ENCODE data around the gene LENG9.

Gene LENG9

DNA sequence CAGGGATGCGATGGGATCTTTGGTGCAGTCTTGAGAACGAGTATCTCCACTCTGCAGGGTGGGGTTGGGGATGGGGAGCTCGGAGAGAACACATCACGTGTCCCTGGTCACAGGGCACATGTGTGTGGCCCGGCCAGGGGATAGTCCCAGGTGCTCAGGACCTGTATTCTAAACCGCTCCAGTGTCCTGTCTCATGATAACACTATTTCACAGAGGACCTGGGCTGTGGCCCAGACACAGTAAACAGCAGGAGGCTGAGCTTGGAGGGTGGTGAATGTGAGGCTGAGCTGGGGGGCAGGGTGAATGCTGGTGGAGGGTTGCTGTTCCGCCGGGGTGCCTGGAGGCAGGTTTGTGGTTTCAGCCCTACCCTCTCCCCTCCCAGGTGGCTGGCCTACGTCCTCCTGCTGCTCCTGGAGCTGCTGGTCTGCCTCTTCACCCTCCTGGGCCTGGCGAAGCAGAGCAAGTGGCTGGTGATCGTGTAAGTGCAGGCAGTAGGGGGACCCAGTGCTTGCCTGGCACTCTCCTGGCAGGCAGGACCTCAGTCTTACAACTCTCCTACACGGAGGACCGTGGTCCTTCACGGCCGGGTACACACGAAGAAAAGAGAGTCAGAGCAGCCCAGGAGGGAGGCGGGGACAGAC lies 37.2 kb downstream of the LENG9 start (continued):
- TF ChIP-seq, protein P1, sequence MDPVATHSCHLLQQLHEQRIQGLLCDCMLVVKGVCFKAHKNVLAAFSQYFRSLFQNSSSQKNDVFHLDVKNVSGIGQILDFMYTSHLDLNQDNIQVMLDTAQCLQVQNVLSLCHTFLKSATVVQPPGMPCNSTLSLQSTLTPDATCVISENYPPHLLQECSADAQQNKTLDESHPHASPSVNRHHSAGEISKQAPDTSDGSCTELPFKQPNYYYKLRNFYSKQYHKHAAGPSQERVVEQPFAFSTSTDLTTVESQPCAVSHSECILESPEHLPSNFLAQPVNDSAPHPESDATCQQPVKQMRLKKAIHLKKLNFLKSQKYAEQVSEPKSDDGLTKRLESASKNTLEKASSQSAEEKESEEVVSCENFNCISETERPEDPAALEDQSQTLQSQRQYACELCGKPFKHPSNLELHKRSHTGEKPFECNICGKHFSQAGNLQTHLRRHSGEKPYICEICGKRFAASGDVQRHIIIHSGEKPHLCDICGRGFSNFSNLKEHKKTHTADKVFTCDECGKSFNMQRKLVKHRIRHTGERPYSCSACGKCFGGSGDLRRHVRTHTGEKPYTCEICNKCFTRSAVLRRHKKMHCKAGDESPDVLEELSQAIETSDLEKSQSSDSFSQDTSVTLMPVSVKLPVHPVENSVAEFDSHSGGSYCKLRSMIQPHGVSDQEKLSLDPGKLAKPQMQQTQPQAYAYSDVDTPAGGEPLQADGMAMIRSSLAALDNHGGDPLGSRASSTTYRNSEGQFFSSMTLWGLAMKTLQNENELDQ (tag by site-specific recombination; IDR thresholded peaks at IDR 0.05; ENCODE audit: low read depth) = no peak
- TF ChIP-seq, protein P2, sequence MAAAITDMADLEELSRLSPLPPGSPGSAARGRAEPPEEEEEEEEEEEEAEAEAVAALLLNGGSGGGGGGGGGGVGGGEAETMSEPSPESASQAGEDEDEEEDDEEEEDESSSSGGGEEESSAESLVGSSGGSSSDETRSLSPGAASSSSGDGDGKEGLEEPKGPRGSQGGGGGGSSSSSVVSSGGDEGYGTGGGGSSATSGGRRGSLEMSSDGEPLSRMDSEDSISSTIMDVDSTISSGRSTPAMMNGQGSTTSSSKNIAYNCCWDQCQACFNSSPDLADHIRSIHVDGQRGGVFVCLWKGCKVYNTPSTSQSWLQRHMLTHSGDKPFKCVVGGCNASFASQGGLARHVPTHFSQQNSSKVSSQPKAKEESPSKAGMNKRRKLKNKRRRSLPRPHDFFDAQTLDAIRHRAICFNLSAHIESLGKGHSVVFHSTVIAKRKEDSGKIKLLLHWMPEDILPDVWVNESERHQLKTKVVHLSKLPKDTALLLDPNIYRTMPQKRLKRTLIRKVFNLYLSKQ (tag by site-specific recombination; IDR thresholded peaks at IDR 0.05; ENCODE audit: borderline replicate concordance) = no peak
- TF ChIP-seq ZFP69B (tag by site-specific recombination; IDR thresholded peaks at IDR 0.05) = no peak
- no peak for TF ChIP-seq ZNF121 (tag by site-specific recombination; IDR thresholded peaks at IDR 0.05)
- TF ChIP-seq ZNF174 (tag by site-specific recombination; IDR thresholded peaks at IDR 0.05) = no peak
- TF ChIP-seq, protein P3, sequence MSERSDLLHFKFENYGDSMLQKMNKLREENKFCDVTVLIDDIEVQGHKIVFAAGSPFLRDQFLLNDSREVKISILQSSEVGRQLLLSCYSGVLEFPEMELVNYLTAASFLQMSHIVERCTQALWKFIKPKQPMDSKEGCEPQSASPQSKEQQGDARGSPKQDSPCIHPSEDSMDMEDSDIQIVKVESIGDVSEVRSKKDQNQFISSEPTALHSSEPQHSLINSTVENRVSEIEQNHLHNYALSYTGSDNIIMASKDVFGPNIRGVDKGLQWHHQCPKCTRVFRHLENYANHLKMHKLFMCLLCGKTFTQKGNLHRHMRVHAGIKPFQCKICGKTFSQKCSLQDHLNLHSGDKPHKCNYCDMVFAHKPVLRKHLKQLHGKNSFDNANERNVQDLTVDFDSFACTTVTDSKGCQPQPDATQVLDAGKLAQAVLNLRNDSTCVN (tag by site-specific recombination; optimal IDR thresholded peaks at IDR 0.05) = no peak
- TF ChIP-seq ZNF335 (tag by site-specific recombination; conservative IDR thresholded peaks at IDR 0.05) = peak; percentile 57
- TF ChIP-seq MEIS1 (CRISPR knock-in tag; IDR thresholded peaks at IDR 0.05; ENCODE audit: borderline replicate concordance) = no peak
- no peak for TF ChIP-seq ZNF266 (tag by site-specific recombination; IDR thresholded peaks at IDR 0.05; ENCODE audit: low read depth)
- no peak for TF ChIP-seq ZNF391 (tag by site-specific recombination; IDR thresholded peaks at IDR 0.05; ENCODE audit: borderline replicate concordance, low read depth)
- no peak for TF ChIP-seq ZNF610 (tag by site-specific recombination; IDR thresholded peaks at IDR 0.05; ENCODE audit: borderline replicate concordance)
- TF ChIP-seq, protein P4, sequence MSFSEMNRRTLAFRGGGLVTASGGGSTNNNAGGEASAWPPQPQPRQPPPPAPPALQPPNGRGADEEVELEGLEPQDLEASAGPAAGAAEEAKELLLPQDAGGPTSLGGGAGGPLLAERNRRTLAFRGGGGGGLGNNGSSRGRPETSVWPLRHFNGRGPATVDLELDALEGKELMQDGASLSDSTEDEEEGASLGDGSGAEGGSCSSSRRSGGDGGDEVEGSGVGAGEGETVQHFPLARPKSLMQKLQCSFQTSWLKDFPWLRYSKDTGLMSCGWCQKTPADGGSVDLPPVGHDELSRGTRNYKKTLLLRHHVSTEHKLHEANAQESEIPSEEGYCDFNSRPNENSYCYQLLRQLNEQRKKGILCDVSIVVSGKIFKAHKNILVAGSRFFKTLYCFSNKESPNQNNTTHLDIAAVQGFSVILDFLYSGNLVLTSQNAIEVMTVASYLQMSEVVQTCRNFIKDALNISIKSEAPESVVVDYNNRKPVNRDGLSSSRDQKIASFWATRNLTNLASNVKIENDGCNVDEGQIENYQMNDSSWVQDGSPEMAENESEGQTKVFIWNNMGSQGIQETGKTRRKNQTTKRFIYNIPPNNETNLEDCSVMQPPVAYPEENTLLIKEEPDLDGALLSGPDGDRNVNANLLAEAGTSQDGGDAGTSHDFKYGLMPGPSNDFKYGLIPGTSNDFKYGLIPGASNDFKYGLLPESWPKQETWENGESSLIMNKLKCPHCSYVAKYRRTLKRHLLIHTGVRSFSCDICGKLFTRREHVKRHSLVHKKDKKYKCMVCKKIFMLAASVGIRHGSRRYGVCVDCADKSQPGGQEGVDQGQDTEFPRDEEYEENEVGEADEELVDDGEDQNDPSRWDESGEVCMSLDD (tag by site-specific recombination; IDR thresholded peaks at IDR 0.05) = no peak
- no peak for TF ChIP-seq ZNF138 (tag by site-specific recombination; IDR thresholded peaks at IDR 0.05; ENCODE audit: borderline replicate concordance)
- TF ChIP-seq, protein P5, sequence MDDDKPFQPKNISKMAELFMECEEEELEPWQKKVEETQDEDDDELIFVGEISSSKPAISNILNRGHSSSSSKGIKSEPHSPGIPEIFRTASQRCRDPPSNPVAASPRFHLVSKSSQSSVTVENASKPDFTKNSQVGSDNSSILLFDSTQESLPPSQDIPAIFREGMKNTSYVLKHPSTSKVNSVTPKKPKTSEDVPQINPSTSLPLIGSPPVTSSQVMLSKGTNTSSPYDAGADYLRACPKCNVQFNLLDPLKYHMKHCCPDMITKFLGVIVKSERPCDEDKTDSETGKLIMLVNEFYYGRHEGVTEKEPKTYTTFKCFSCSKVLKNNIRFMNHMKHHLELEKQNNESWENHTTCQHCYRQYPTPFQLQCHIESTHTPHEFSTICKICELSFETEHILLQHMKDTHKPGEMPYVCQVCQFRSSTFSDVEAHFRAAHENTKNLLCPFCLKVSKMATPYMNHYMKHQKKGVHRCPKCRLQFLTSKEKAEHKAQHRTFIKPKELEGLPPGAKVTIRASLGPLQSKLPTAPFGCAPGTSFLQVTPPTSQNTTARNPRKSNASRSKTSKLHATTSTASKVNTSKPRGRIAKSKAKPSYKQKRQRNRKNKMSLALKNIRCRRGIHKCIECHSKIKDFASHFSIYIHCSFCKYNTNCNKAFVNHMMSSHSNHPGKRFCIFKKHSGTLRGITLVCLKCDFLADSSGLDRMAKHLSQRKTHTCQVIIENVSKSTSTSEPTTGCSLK (tag by site-specific recombination; IDR thresholded peaks at IDR 0.05) = no peak
- TF ChIP-seq, protein P6, sequence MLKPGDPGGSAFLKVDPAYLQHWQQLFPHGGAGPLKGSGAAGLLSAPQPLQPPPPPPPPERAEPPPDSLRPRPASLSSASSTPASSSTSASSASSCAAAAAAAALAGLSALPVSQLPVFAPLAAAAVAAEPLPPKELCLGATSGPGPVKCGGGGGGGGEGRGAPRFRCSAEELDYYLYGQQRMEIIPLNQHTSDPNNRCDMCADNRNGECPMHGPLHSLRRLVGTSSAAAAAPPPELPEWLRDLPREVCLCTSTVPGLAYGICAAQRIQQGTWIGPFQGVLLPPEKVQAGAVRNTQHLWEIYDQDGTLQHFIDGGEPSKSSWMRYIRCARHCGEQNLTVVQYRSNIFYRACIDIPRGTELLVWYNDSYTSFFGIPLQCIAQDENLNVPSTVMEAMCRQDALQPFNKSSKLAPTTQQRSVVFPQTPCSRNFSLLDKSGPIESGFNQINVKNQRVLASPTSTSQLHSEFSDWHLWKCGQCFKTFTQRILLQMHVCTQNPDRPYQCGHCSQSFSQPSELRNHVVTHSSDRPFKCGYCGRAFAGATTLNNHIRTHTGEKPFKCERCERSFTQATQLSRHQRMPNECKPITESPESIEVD (tag by site-specific recombination; IDR thresholded peaks at IDR 0.05) = no peak
- peak; percentile 31; the same call in 1 of the 2 replicates for TF ChIP-seq ZNF341 (tag by site-specific recombination; IDR thresholded peaks at IDR 0.05; ENCODE audit: low read depth)
- peak; percentile 78 for TF ChIP-seq ZIC2 (tag by site-specific recombination; IDR thresholded peaks at IDR 0.05)
- 0 out of 2 replicates have a peak, but pooled peaks have one; percentile 12 for TF ChIP-seq KLF16 (tag by site-specific recombination; IDR thresholded peaks at IDR 0.05)
- TF ChIP-seq, protein P7, sequence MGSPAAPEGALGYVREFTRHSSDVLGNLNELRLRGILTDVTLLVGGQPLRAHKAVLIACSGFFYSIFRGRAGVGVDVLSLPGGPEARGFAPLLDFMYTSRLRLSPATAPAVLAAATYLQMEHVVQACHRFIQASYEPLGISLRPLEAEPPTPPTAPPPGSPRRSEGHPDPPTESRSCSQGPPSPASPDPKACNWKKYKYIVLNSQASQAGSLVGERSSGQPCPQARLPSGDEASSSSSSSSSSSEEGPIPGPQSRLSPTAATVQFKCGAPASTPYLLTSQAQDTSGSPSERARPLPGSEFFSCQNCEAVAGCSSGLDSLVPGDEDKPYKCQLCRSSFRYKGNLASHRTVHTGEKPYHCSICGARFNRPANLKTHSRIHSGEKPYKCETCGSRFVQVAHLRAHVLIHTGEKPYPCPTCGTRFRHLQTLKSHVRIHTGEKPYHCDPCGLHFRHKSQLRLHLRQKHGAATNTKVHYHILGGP (tag by site-specific recombination; IDR thresholded peaks at IDR 0.05) = no peak
- TF ChIP-seq, protein P8, sequence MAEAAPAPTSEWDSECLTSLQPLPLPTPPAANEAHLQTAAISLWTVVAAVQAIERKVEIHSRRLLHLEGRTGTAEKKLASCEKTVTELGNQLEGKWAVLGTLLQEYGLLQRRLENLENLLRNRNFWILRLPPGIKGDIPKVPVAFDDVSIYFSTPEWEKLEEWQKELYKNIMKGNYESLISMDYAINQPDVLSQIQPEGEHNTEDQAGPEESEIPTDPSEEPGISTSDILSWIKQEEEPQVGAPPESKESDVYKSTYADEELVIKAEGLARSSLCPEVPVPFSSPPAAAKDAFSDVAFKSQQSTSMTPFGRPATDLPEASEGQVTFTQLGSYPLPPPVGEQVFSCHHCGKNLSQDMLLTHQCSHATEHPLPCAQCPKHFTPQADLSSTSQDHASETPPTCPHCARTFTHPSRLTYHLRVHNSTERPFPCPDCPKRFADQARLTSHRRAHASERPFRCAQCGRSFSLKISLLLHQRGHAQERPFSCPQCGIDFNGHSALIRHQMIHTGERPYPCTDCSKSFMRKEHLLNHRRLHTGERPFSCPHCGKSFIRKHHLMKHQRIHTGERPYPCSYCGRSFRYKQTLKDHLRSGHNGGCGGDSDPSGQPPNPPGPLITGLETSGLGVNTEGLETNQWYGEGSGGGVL (tag by site-specific recombination; IDR thresholded peaks at IDR 0.05) = peak; percentile 91
- TF ChIP-seq BCL11A (tag by site-specific recombination; IDR thresholded peaks at IDR 0.05; ENCODE audit: low read depth) = no peak
- no peak for TF ChIP-seq ZNF510 (tag by site-specific recombination; IDR thresholded peaks at IDR 0.05; ENCODE audit: insufficient replicate concordance)
- TF ChIP-seq ZNF623 (tag by site-specific recombination; IDR thresholded peaks at IDR 0.05) = no peak
